Thymus (tissue), 11 donors: ENCODE data around the gene GJD2. TPM values are rescaled to one million over a fixed set of nuclear protein-coding genes. Genes with fewer than 3 reads are reported as not detected.

Source experiments
- DNase-seq, 9 donors: peaks; one replicate each; pipeline ENCODE4 v3.0.0-alpha.2; 2013; ENCODE audit warnings: low spot score in 9 of 9, low read depth in 6 of 9, missing footprints in 1 of 9
- H3K27ac ChIP-seq, 2 donors: one replicate each; pipeline ENCODE4 v1.5.1; 2013; ENCODE audit warnings: control low read depth in 1 of 2, low read depth in 1 of 2, low read length in 1 of 2, mild to moderate bottlenecking in 1 of 2, moderate library complexity in 1 of 2
- H3K27me3 ChIP-seq, 2 donors: one replicate each; pipeline ENCODE4 v1.5.1; 2013; ENCODE audit warnings: low read length in 1 of 2; ENCODE audit not compliant: control insufficient read depth in 2 of 2, insufficient read depth in 1 of 2
- H3K36me3 ChIP-seq, 2 donors: one replicate each; pipeline ENCODE4 v1.5.1; 2013; ENCODE audit warnings: low read length in 1 of 2, mild to moderate bottlenecking in 1 of 2, moderate library complexity in 1 of 2; ENCODE audit not compliant: control insufficient read depth in 2 of 2, insufficient read depth in 2 of 2
- H3K4me1 ChIP-seq, 2 donors: one replicate each; pipeline ENCODE4 v1.5.1; 2013; ENCODE audit warnings: low read length in 2 of 2; ENCODE audit not compliant: control insufficient read depth in 2 of 2, insufficient read depth in 2 of 2
- H3K4me3 ChIP-seq, 2 donors: one replicate each; pipeline ENCODE4 v1.5.1; 2013; ENCODE audit warnings: low read length in 2 of 2, control low read depth in 1 of 2, mild to moderate bottlenecking in 1 of 2
- H3K9me3 ChIP-seq, 2 donors: one replicate each; pipeline ENCODE4 v1.5.1; 2013; ENCODE audit warnings: low read length in 1 of 2, mild to moderate bottlenecking in 1 of 2; ENCODE audit not compliant: control insufficient read depth in 2 of 2, insufficient read depth in 1 of 2
- WGBS: extraction: QIAGEN DNeasy Blood & Tissue Kit; methylation state at CpG from one replicate; pipeline ENCODE4 v1.1.7; 2013; 5-methylcytosine and 5-hydroxymethylcytosine counted together
- polyA plus RNA-seq: library from polyadenylated mRNA; stranded (reverse); fragments of 200-250 nt; gene quantifications from one replicate; pipeline ENCODE4 v1.2.3, GENCODE V29; 2013
- total RNA-seq: library from RNA; stranded (reverse); fragments of 120-200 nt; gene quantifications from one replicate; pipeline ENCODE4 v1.2.4, GENCODE V29; 2013
- donor health status: healthy.

Gene GJD2
- total and polyA plus RNA-seq, 2 donors, result 0.14 to 0.32 TPM

- H3K9me3 ChIP-seq, result no peaks in the 10 kb centered on the region
- no peaks in the 10 kb centered on the region for H3K27me3 ChIP-seq
- H3K27ac ChIP-seq, result no peak overlapping the region
- no peaks in the 10 kb centered on the region for H3K36me3 ChIP-seq
- no peak for DNase-seq
- H3K4me1 ChIP-seq, result no peaks in the 10 kb centered on the region
- H3K4me3 ChIP-seq, result no peak overlapping the region
- 91% methylated on average over 5 of the region's 5 CpGs for WGBS
These were observed 40.2 kb downstream of the GJD2 start for GRCh38 chr15:34714476-34715121.

- no peaks in the 10 kb centered on the region for H3K9me3 ChIP-seq
- no peaks in the 10 kb centered on the region for H3K36me3 ChIP-seq
- H3K27me3 ChIP-seq, result no peaks in the 10 kb centered on the region
- H3K27ac ChIP-seq, result no peak overlapping the region
- no peak overlapping the region for H3K4me3 ChIP-seq
- no peaks in the 10 kb centered on the region for H3K4me1 ChIP-seq
- WGBS, result 100% methylated on average over 1 of the region's 1 CpG
- DNase-seq, result no peak
These were observed 41.2 kb downstream of the GJD2 start for GRCh38 chr15:34713635-34714034.

- no peak for DNase-seq
- Histone ChIP-seq H3K36me3 (no peaks in the 10 kb centered on the region), H3K27ac (no peak overlapping the region), H3K4me3 (no peak overlapping the region), H3K4me1 (no peaks in the 10 kb centered on the region), H3K27me3 (no peaks in the 10 kb centered on the region), H3K9me3 (no peaks in the 10 kb centered on the region)
- 94% methylated on average over 7 of the region's 7 CpGs for WGBS
These were observed 44.9 kb downstream of the GJD2 start for GRCh38 chr15:34709866-34710265.

- 73% methylated on average over 5 of the region's 5 CpGs for WGBS
- Histone ChIP-seq H3K4me1 (no peaks in the 10 kb centered on the region), H3K27me3 (no peaks in the 10 kb centered on the region), H3K36me3 (no peaks in the 10 kb centered on the region), H3K27ac (no peak overlapping the region), H3K4me3 (no peak overlapping the region), H3K9me3 (no peaks in the 10 kb centered on the region)
- DNase-seq, result peak in 2 of 9 donors; percentile 1 to 2
These were observed 46.4 kb downstream of the GJD2 start for GRCh38 chr15:34708422-34708821.

- Histone ChIP-seq H3K4me3 (no peak overlapping the region), H3K36me3 (no peaks in the 10 kb centered on the region), H3K27me3 (no peaks in the 10 kb centered on the region), H3K9me3 (no peaks in the 10 kb centered on the region), H3K4me1 (no peaks in the 10 kb centered on the region), H3K27ac (no peak overlapping the region)
- no peak for DNase-seq
- WGBS, result 63% methylated on average over 2 of the region's 2 CpGs
These were observed 53.3 kb downstream of the GJD2 start for GRCh38 chr15:34701536-34701935.

Other genes starting within 250 kb of the GJD2 start
- gene GOLGA8B, start 171.3 kb downstream of the GJD2 start, total RNA-seq, result 11.7 TPM
- gene GOLGA8B, start 171.3 kb downstream of the GJD2 start, polyA plus RNA-seq, result 66.5 TPM
- gene ACTC1, start 40.6 kb upstream of the GJD2 start, total RNA-seq, result 9.6 TPM
- 13.3 TPM for gene ACTC1, start 40.6 kb upstream of the GJD2 start, polyA plus RNA-seq
- 37.8 TPM for gene AQR, start 214.7 kb upstream of the GJD2 start, total RNA-seq
- 18.0 TPM for gene AQR, start 214.7 kb upstream of the GJD2 start, polyA plus RNA-seq
- 20.4 TPM for gene ZNF770, start 233.3 kb upstream of the GJD2 start, total RNA-seq
- gene ZNF770, start 233.3 kb upstream of the GJD2 start, polyA plus RNA-seq, result 20.4 TPM